ENCODE data around the gene BDH2. TPM values are rescaled to one million over a fixed set of nuclear protein-coding genes. Genes with fewer than 3 reads are reported as not detected.

BDH2 gene
- total and polyA plus RNA-seq, 2 donors (not counting 3 experiments of a cell fraction or from before 2014, with no cell fraction given) = 29.4 to 40.9 TPM

DNA sequence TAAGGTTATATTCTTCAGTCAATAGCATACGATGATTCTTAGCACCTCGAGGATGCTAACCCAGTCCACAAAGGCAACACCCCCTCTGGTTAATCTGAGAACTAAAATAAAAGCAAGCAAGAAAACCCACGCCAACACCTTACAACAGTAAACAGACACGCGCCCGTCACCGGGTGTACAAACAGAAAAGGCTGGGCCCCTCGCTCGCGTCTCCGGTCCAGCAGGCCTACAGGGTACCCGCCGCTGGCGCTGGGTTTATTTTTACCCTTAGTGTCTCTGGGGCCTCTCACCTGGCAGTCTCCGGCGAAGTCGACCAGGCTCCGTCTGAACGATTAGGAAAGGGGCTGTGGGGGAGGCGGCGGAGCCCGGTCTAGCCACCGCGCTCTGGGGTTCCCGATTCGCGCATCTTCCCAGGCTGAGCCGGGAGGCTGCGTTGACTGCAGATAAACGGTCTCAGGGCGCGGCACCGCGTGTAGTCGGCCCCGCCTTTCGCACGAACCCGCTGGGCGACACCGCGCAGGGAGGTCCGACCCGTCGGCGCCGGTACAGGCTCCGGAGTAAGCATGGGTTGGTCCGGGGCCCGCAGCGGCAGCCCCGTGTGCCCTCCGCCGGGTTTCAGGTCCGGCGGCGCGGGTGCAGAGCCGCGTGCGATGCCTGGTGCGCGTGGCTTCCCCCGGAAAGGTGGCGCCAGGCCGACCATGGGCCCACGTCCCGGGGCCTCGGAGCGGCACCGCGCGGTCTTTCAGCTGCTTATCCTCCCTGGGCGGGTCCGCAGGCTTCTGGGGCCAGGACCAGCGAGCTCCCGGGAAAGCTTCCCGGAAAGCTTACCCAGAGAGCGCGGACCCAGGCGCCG lies 23.5 kb downstream of the BDH2 start:
- dilution Hi-C loops (cut with MboI; ENCODE audit: extremely low pct_ligation_motif_present, low sequenced_read_pairs) (no loop called here), intact Hi-C loops (cut with micrococcal nuclease) (loop anchor here (1.0 to 2.0 kb wide), 2 partner anchors 29 to 249 kb away; partner anchors contain the start of gene UBE2D3)
- no TSS peak for BruUV-seq (replicated peaks)
- peak overlapping the region; percentile 92 for H3K27ac ChIP-seq (ENCODE audit: insufficient read depth, low read depth, low read length)
- H3K9ac ChIP-seq (replicated peaks; ENCODE audit: extremely low read depth, insufficient read depth, low read length) = peak overlapping the region; percentile 92
- peak overlapping the region; percentile 93 for H3K4me2 ChIP-seq (ENCODE audit: insufficient read depth, low read length)
- peaks cover 3% of the 10 kb centered on the region for H4K20me1 ChIP-seq (replicated peaks; ENCODE audit: control insufficient read depth, extremely low read depth, insufficient read depth, low read length)
- CTCF ChIA-PET = interaction anchor here (0.6 to 1.8 kb wide), 7 partner anchors 24 to 710 kb away, joined by 3 to 8 read pairs (median 5); partner anchors contain the start of gene BDH2
- H3K9me3 ChIP-seq (replicated peaks; ENCODE audit: control insufficient read depth, insufficient read depth, low read length) = no peaks in the 10 kb centered on the region
- no peaks in the 10 kb centered on the region for H3K36me3 ChIP-seq (ENCODE audit: control insufficient read depth in 2 of 2, extremely low read depth in 1 of 2, insufficient read depth in 2 of 2, low read length in 2 of 2)
- TF ChIP-seq POLR2AphosphoS5 (IDR thresholded peaks at IDR 0.05; ENCODE audit: insufficient read depth, low read depth, low read length) (peak; percentile 72), FOS (IDR thresholded peaks at IDR 0.05; ENCODE audit: borderline replicate concordance, insufficient read depth, low read length) (no peak), POLR2A (IDR thresholded peaks at IDR 0.05; ENCODE audit: low read depth, low read length) (peak; percentile 70), GATA2 (IDR thresholded peaks at IDR 0.05; ENCODE audit: insufficient read depth, insufficient read length, low read depth, low read length) (peak; percentile 11)
- H3K4me3 ChIP-seq (replicated peaks in 1 of 3; ENCODE audit: insufficient read depth in 1 of 3, low read depth in 1 of 3, low read length in 3 of 3) = peak overlapping the region; percentile 76 to 83 (median 79)
- peak overlapping the region; percentile 84 for H2AFZ ChIP-seq (ENCODE audit: low read depth, low read length)
- DNase-seq (ENCODE audit: low read depth, low spot score) = peak; percentile 74
- H3K79me2 ChIP-seq (ENCODE audit: control insufficient read depth, insufficient read depth, low read length) = peaks cover 43% of the 10 kb centered on the region
- H3K27me3 ChIP-seq (ENCODE audit: control insufficient read depth in 2 of 2, insufficient read depth in 2 of 2, low read length in 2 of 2) = no peaks in the 10 kb centered on the region
- FAIRE-seq = peak; percentile 18
- no peaks in the 10 kb centered on the region for H3K9me1 ChIP-seq (replicated peaks; ENCODE audit: control insufficient read depth, extremely low read depth, insufficient read depth, low read length)
- peaks cover 15% of the 10 kb centered on the region for H3K4me1 ChIP-seq (ENCODE audit: control insufficient read depth, extremely low read depth, insufficient read depth, low read length)
- POLR2A ChIA-PET = no interaction called here

DNA sequence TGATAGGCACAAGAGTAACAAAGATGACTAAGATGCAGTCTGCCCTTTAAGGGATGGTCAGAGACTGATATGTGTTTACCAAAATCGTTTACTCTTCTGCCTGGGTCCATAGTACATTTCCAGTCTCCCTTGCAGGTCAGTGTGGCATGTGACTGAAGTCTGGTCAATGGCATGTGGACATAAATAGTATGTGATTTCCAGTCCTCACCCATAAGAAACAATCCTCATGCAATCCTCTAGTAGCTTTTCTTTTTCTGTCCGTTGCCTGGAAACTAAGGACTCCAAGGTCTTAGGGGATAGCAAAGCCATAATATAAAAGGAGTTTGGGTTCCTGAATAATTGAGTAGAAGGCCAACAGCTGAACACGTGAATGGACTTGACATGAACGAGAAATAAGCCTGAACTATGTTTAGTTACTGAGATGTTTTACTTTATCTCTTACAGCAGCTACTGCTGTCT lies 24.2 kb downstream of the BDH2 start:
- dilution Hi-C loops (cut with MboI; ENCODE audit: extremely low pct_ligation_motif_present, low sequenced_read_pairs) (no loop called here), intact Hi-C loops (cut with micrococcal nuclease) (loop anchor here (2.0 kb wide), 1 partner anchor 29 kb away; no protein-coding TSS in a partner anchor)
- Histone ChIP-seq H3K4me3 (replicated peaks in 1 of 3; ENCODE audit: insufficient read depth in 1 of 3, low read depth in 1 of 3, low read length in 3 of 3) (peak overlapping the region; percentile 76 to 83 (median 79)), H3K4me1 (ENCODE audit: control insufficient read depth, extremely low read depth, insufficient read depth, low read length) (peaks cover 15% of the 10 kb centered on the region), H4K20me1 (replicated peaks; ENCODE audit: control insufficient read depth, extremely low read depth, insufficient read depth, low read length) (peaks cover 3% of the 10 kb centered on the region), H3K9ac (replicated peaks; ENCODE audit: extremely low read depth, insufficient read depth, low read length) (peak overlapping the region; percentile 92), H2AFZ (ENCODE audit: low read depth, low read length) (peak overlapping the region; percentile 84), H3K4me2 (ENCODE audit: insufficient read depth, low read length) (peak overlapping the region; percentile 93), H3K9me3 (replicated peaks; ENCODE audit: control insufficient read depth, insufficient read depth, low read length) (no peaks in the 10 kb centered on the region), H3K27me3 (ENCODE audit: control insufficient read depth in 2 of 2, insufficient read depth in 2 of 2, low read length in 2 of 2) (no peaks in the 10 kb centered on the region), H3K79me2 (ENCODE audit: control insufficient read depth, insufficient read depth, low read length) (peaks cover 47% of the 10 kb centered on the region), H3K36me3 (ENCODE audit: control insufficient read depth in 2 of 2, extremely low read depth in 1 of 2, insufficient read depth in 2 of 2, low read length in 2 of 2) (no peaks in the 10 kb centered on the region), H3K9me1 (replicated peaks; ENCODE audit: control insufficient read depth, extremely low read depth, insufficient read depth, low read length) (no peaks in the 10 kb centered on the region), H3K27ac (ENCODE audit: insufficient read depth, low read depth, low read length) (peak overlapping the region; percentile 92)
- TF ChIP-seq, protein P1, sequence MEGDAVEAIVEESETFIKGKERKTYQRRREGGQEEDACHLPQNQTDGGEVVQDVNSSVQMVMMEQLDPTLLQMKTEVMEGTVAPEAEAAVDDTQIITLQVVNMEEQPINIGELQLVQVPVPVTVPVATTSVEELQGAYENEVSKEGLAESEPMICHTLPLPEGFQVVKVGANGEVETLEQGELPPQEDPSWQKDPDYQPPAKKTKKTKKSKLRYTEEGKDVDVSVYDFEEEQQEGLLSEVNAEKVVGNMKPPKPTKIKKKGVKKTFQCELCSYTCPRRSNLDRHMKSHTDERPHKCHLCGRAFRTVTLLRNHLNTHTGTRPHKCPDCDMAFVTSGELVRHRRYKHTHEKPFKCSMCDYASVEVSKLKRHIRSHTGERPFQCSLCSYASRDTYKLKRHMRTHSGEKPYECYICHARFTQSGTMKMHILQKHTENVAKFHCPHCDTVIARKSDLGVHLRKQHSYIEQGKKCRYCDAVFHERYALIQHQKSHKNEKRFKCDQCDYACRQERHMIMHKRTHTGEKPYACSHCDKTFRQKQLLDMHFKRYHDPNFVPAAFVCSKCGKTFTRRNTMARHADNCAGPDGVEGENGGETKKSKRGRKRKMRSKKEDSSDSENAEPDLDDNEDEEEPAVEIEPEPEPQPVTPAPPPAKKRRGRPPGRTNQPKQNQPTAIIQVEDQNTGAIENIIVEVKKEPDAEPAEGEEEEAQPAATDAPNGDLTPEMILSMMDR (IDR thresholded peaks at IDR 0.05; ENCODE audit: extremely low read depth in 1 of 2, insufficient read depth in 1 of 2, low read depth in 1 of 2, low read length in 2 of 2) = no peak
- TF ChIP-seq GATA2 (IDR thresholded peaks at IDR 0.05; ENCODE audit: insufficient read depth, insufficient read length, low read depth, low read length) = no peak
- no peak for TF ChIP-seq MYC (IDR thresholded peaks at IDR 0.05; ENCODE audit: low read depth, low read length)
- TF ChIP-seq POLR2AphosphoS5 (IDR thresholded peaks at IDR 0.05; ENCODE audit: insufficient read depth, low read depth, low read length) = no peak
- TF ChIP-seq FOS (IDR thresholded peaks at IDR 0.05; ENCODE audit: borderline replicate concordance, insufficient read depth, low read length) = no peak
- TF ChIP-seq JUN (IDR thresholded peaks at IDR 0.05; ENCODE audit: borderline replicate concordance, insufficient read depth, insufficient read length, low read depth) = no peak
- TF ChIP-seq EZH2 (IDR thresholded peaks at IDR 0.05; ENCODE audit: borderline replicate concordance, low read depth, low read length, severe bottlenecking) = no peak
- TF ChIP-seq, protein P2, sequence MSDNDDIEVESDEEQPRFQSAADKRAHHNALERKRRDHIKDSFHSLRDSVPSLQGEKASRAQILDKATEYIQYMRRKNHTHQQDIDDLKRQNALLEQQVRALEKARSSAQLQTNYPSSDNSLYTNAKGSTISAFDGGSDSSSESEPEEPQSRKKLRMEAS (IDR thresholded peaks at IDR 0.05; ENCODE audit: insufficient read depth, insufficient read length) = no peak
- TF ChIP-seq POLR2A (IDR thresholded peaks at IDR 0.05; ENCODE audit: low read depth, low read length) = no peak
- no peak for FAIRE-seq
- DNase-seq (ENCODE audit: low read depth, low spot score) = peak; percentile 55
- POLR2A ChIA-PET = interaction anchor here (0.6 kb wide), 1 partner anchor 490 kb away, joined by 3 read pairs; no protein-coding TSS in a partner anchor
- CTCF ChIA-PET = interaction anchor here (0.6 to 1.7 kb wide), 4 partner anchors 8 to 645 kb away, joined by 3 to 8 read pairs (median 4); partner anchors contain the start of gene BDH2
- TSS peak; percentile 45 for BruUV-seq (replicated peaks)
